Keratinocyte (primary cell): Measurements from ENCODE around the gene C2CD3. TPM values are rescaled to one million over a fixed set of nuclear protein-coding genes. Genes with fewer than 3 reads are reported as not detected.

Experiments
- DNase-seq: peaks from one replicate; pipeline ENCODE4 v3.0.0-alpha.2; 2011; ENCODE audit warnings: low read depth, missing footprints, low spot score
- FAIRE-seq: peaks from 2 replicates; lab custom pipeline; 2011; peaks lifted over from hg19 to GRCh38; lab: Jason Lieb, UNC
- H2AFZ ChIP-seq: 2 replicates; pipeline ENCODE4 v1.6.0; 2012; ENCODE audit warnings: low read length, control low read depth, inconsistent platforms; ENCODE audit not compliant: control insufficient read depth
- H3K27ac ChIP-seq: 2 replicates; pipeline ENCODE4 v1.5.1; 2011; ENCODE audit warnings: low read length; ENCODE audit not compliant: control insufficient read depth, insufficient read depth
- H3K27me3 ChIP-seq: 3 replicates; pipeline ENCODE4 v1.6.0; 2011; ENCODE audit warnings: low read length; ENCODE audit not compliant: control insufficient read depth, insufficient read depth; ENCODE audit errors: extremely low read depth
- H3K36me3 ChIP-seq, 2 experiments: 2 replicates in 1 of 2; 3 replicates in 1 of 2; pipeline ENCODE4 v1.5.1; 2011; ENCODE audit warnings: low read length in 2 of 2, mild to moderate bottlenecking in 1 of 2; ENCODE audit not compliant: control insufficient read depth in 2 of 2, insufficient read depth in 2 of 2; ENCODE audit errors: extremely low read depth in 1 of 2
- H3K4me1 ChIP-seq: 3 replicates; pipeline ENCODE4 v1.5.1; 2011; ENCODE audit warnings: low read length; ENCODE audit not compliant: control insufficient read depth, insufficient read depth; ENCODE audit errors: extremely low read depth
- H3K4me2 ChIP-seq: 3 replicates; pipeline ENCODE4 v1.6.0; 2011; ENCODE audit warnings: low read depth, low read length; ENCODE audit not compliant: control insufficient read depth, insufficient read depth; ENCODE audit errors: extremely low read depth
- H3K4me3 ChIP-seq, 3 experiments: fragments of 200-600 bp in 1 of 3; sonication (generic) in 1 of 3; 2 replicates in 2 of 3; 3 replicates in 1 of 3; pipeline ENCODE4 v1.5.1; 2011 to 2016; ENCODE audit warnings: low read length in 3 of 3, mild to moderate bottlenecking in 3 of 3, control low read depth in 2 of 3, inconsistent platforms in 1 of 3, low read depth in 1 of 3, mixed read lengths in 1 of 3, mixed run types in 1 of 3, moderate library complexity in 1 of 3; ENCODE audit not compliant: control insufficient read depth in 2 of 3, insufficient read depth in 2 of 3; ENCODE audit errors: extremely low read depth in 1 of 3
- H3K79me2 ChIP-seq: 2 replicates; pipeline ENCODE4 v1.6.0; 2012; ENCODE audit warnings: low read length; ENCODE audit not compliant: control insufficient read depth, insufficient read depth
- H3K9ac ChIP-seq: 3 replicates; pipeline ENCODE4 v1.6.0; 2011; ENCODE audit warnings: low read length; ENCODE audit not compliant: control insufficient read depth, insufficient read depth; ENCODE audit errors: extremely low read depth
- H3K9me1 ChIP-seq: 3 replicates; pipeline ENCODE4 v1.6.0; 2011; ENCODE audit warnings: low read length; ENCODE audit not compliant: control insufficient read depth, insufficient read depth; ENCODE audit errors: extremely low read depth
- H3K9me3 ChIP-seq: 2 replicates; pipeline ENCODE4 v1.5.1; 2012; ENCODE audit warnings: low read depth, low read length; ENCODE audit not compliant: control insufficient read depth
- H4K20me1 ChIP-seq: 3 replicates; pipeline ENCODE4 v1.6.0; 2011; ENCODE audit warnings: low read length; ENCODE audit not compliant: control insufficient read depth, insufficient read depth; ENCODE audit errors: extremely low read depth
- EZH2 ChIP-seq: IDR thresholded peaks from one replicate; pipeline ENCODE4 v1.6.1; 2012; ENCODE audit warnings: inconsistent platforms, mild to moderate bottlenecking, low read length, moderate library complexity
- dilution Hi-C: fragments of 300-500 bp; cut with MboI; formaldehyde crosslinking; loops from one replicate; pipeline ENCODE4 v1.7.0; 2020; ENCODE audit warnings: low sequenced_read_pairs; ENCODE audit not compliant: extremely low pct_ligation_motif_present
- polyA plus RNA-seq, 5 experiments: library from polyadenylated mRNA; depleted of rRNA in 3 of 5; stranded (reverse) in 3 of 5; stranded (forward) in 1 of 5; unstranded in 1 of 5; fragments of >200 nt; gene quantifications; 1 replicate in 1 of 5; 2 replicates in 3 of 5; 3 replicates in 1 of 5; pipeline versions ENCODE4 v1.2.1 to v1.2.3, GENCODE V29; 2011 to 2012; ENCODE audit warnings: missing spikeins in 2 of 5, low read depth in 1 of 5, low replicate concordance in 1 of 5
- TF ChIP-seq, protein P1 (sequence below), 3 experiments: IDR thresholded peaks in 1 of 3; conservative IDR thresholded peaks in 1 of 3; optimal IDR thresholded peaks in 1 of 3; 2 replicates in 2 of 3; 3 replicates in 1 of 3; pipeline versions ENCODE3 to v1.5.1; 2011; ENCODE audit warnings: low read length in 3 of 3, mild to moderate bottlenecking in 3 of 3, moderate library complexity in 2 of 3, control low read depth in 1 of 3, inconsistent platforms in 1 of 3; ENCODE audit not compliant: insufficient read depth in 2 of 3; ENCODE audit errors: extremely low read depth in 1 of 3

C2CD3 gene
- polyA plus RNA-seq, 1 donor (not counting 4 experiments of a cell fraction or from before 2014, with no cell fraction given) = 9.8 TPM

GRCh38 chr11:74072286-74072685, 98.5 kb downstream of the C2CD3 start:
- dilution Hi-C loops = no loop called here
- no peak overlapping the region for H3K4me3 ChIP-seq
- H3K4me2 ChIP-seq = no peak overlapping the region
- no peak overlapping the region for H3K27ac ChIP-seq
- TF ChIP-seq EZH2 = no peak
- TF ChIP-seq, protein P1, sequence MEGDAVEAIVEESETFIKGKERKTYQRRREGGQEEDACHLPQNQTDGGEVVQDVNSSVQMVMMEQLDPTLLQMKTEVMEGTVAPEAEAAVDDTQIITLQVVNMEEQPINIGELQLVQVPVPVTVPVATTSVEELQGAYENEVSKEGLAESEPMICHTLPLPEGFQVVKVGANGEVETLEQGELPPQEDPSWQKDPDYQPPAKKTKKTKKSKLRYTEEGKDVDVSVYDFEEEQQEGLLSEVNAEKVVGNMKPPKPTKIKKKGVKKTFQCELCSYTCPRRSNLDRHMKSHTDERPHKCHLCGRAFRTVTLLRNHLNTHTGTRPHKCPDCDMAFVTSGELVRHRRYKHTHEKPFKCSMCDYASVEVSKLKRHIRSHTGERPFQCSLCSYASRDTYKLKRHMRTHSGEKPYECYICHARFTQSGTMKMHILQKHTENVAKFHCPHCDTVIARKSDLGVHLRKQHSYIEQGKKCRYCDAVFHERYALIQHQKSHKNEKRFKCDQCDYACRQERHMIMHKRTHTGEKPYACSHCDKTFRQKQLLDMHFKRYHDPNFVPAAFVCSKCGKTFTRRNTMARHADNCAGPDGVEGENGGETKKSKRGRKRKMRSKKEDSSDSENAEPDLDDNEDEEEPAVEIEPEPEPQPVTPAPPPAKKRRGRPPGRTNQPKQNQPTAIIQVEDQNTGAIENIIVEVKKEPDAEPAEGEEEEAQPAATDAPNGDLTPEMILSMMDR (optimal IDR thresholded peaks at IDR 0.05 in 1 of 3, IDR thresholded peaks at IDR 0.05 in 1 of 3, conservative IDR thresholded peaks at IDR 0.05 in 1 of 3; ENCODE audit: extremely low read depth in 1 of 3, insufficient read depth in 2 of 3, low read length in 3 of 3) = no peak
- no peak for FAIRE-seq
- no peak overlapping the region for H3K9ac ChIP-seq
- H3K79me2 ChIP-seq = no peaks in the 10 kb centered on the region
- DNase-seq = no peak
- H2AFZ ChIP-seq = no peak overlapping the region
- H3K4me1 ChIP-seq = no peaks in the 10 kb centered on the region
- no peaks in the 10 kb centered on the region for H3K9me3 ChIP-seq
- no peaks in the 10 kb centered on the region for H4K20me1 ChIP-seq
- no peaks in the 10 kb centered on the region for H3K9me1 ChIP-seq
- H3K27me3 ChIP-seq = no peaks in the 10 kb centered on the region
- H3K36me3 ChIP-seq = peaks cover 2 to 5% of the 10 kb centered on the region in 2 experiments

- Histone ChIP-seq H3K36me3 (peaks cover 2 to 5% of the 10 kb centered on the region in 2 experiments), H3K4me3 (no peak overlapping the region), H3K27ac (no peak overlapping the region), H3K4me1 (no peaks in the 10 kb centered on the region), H3K9me1 (no peaks in the 10 kb centered on the region), H3K9me3 (no peaks in the 10 kb centered on the region), H3K9ac (no peak overlapping the region), H3K79me2 (no peaks in the 10 kb centered on the region), H3K27me3 (no peaks in the 10 kb centered on the region), H3K4me2 (no peak overlapping the region), H4K20me1 (no peaks in the 10 kb centered on the region), H2AFZ (no peak overlapping the region)
- dilution Hi-C loops = no loop called here
- no peak for TF ChIP-seq EZH2
- TF ChIP-seq, protein P1 (optimal IDR thresholded peaks at IDR 0.05 in 1 of 3, IDR thresholded peaks at IDR 0.05 in 1 of 3, conservative IDR thresholded peaks at IDR 0.05 in 1 of 3; ENCODE audit: extremely low read depth in 1 of 3, insufficient read depth in 2 of 3, low read length in 3 of 3) = no peak
- no peak for FAIRE-seq
- no peak for DNase-seq
Observed at GRCh38 chr11:74070723-74071492, 99.9 kb downstream of the C2CD3 start.
